Activated CD4-positive, alpha-beta T cell treated with anti-CD3 and anti-CD28 coated beads for 4 hours (primary cell): ENCODE data around the gene ERN1.
"Not testable (repeated sequence)": the region's sequence is repeated elsewhere in the genome, so short reads cannot be mapped to it uniquely, and the experiment has no call there.

Source experiments
- DNase-seq, 2 donors: peaks; one replicate each; pipeline ENCODE4 v3.0.0-alpha.2; 2020

The ERN1 gene

DNA sequence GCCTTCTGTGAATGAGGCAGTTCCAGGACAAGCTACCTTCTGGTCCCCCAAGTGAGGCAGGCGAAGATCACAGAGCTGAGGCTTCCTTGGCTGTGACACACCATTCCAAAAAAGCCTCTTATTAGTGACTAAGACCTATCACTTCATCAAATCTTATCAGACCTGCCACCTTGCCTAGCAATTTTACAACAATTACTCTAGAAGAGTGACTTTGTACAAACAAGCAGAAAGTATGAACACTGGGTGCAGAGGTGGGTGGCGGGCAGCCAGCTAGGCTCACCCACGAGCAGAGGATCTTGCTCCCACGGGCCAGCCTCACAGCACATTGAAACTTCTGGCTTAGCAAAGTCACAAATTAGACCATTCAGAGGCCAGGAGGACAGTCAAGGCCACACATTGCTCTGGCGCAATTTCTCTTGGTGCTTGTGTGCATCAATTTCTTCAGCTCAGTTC, 107.3 kb downstream of the ERN1 start:
- DNase-seq = no peak

- peak; percentile 87 for DNase-seq
These were observed 109.7 kb downstream of the ERN1 start, which contains the start of gene ICAM2 for GRCh38 chr17:64020056-64020766. TSS of gene ICAM2 (minus strand) at chr17:64020633. CDS start at chr17:64006691, 13,942 bp downstream.

DNA sequence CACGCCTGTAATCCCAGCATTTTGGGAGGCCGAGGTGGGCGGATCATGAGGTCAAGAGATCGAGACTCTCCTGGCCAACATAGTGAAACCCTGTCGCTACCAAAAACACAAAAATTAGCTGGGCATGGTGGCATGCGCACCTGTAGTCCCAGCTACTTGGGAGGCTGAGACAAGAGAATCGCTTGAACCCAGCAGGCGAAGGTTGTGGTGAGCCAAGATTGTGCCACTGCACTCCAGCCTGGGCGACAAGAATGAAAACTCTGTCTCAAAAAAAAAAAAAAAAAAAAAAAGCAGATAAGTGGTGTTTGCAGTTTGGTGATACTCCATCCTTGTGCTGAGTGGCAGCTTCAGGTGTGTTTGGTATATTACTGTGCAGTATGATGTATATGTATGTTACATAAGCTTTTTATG, 110.4 kb downstream of the ERN1 start:
- not testable (repeated sequence) for DNase-seq

- DNase-seq = no peak
These were observed 112.5 kb downstream of the ERN1 start for GRCh38 chr17:64017381-64017980.

DNA sequence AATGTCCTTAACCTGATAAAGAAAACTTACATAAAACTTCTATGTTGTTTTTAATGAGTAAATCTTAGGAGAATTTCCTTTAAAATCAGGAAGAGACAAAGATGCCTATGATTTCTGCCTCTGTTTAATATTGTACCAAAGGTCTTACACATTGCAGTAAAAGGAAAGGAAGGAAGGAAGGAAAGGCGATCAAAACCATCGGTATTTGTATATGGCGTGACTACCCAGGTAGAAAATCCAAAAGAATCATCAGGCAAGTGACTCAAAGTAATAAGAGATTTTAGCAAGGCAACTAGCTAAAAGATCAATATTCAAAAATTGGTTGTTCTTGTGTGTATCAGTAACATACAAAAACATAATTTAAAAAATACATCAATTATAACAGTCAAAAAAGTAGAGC, 113.0 kb downstream of the ERN1 start:
- no peak for DNase-seq

GRCh38 chr17:64016231-64016784, 113.6 kb downstream of the ERN1 start:
- DNase-seq = no peak

DNA sequence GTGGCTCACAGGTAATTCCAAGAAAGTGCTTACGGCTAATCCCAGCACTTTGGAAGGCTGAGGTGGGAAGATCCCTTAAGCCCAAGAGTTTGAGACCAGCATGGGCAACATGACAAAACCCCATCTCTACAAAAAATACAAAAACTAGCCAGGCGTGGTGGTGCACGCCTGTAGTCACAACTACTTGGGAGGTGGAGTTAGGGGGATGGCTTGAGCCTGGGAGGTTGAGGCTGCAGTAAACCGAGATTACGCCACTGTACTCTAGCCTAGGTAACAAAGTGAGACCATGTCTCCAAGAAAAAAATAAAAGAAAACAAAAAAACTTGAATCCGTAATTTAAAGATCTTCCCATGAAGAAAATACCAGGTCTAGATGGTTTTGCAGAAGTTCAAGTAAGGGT, 114.5 kb downstream of the ERN1 start:
- DNase-seq = no peak

DNA sequence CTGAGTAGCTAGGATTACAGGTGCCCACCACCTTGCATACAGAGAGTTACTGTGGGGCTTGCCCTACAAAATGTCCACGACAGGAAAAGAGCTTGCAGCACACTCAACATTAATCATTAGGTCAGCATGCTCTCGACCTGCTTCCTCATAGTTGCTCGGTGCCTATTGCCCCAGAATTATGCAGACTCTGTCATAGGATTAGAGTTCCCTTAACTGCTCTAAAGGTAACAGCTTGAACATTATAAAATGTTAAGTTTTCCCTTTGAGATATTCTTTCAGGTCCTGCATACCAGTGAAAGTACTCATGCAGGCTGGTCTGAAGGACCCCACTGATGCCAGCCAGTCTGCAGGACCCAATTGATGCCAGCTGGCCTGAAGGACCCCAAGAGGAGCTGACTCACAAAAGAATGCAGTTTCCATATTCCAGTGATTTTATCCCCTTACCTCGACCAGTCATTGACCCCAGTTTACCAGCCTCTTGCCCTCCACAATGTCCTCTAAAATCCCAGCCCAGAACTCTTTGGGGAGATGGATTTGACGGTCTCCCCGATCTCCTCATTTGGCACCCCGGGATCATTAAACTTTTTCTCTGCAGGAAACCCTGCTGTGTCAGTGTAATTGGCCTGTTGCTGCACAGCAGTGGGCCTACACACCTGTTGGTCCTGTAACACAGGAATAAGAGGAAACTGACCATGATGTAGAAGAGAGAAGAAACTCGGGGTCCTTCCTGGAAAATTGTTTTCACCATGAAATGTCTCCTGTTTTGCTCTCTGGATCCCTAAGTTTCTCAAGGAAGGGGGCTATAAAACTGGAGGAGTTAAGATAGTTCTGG, 120.2 kb downstream of the ERN1 start:
- DNase-seq = no peak

GRCh38 chr17:64008830-64009229, 121.1 kb downstream of the ERN1 start:
- DNase-seq = no peak

DNA sequence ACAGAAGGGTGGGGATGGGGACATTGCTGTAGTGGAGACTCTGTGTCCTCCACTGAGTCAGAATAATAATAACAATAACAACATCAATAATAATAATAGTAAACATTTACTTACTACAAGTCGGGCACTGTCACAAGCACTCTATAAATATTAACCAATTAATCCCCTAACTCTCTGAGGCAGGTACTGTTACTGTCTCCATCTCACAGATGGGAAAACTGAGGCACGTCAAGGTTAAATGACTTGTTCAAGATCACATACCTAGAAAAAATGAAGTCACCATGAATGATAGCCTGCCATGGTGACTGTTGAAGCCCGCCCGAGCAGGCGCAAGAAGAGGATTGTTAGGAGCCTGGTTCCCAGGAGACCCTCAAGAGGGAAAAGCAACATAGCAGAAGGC, 121.6 kb downstream of the ERN1 start:
- no peak for DNase-seq

GRCh38 chr17:64007838-64008282, 122.1 kb downstream of the ERN1 start:
- DNase-seq = no peak

- DNase-seq = not testable (repeated sequence)
These were observed 122.7 kb downstream of the ERN1 start for GRCh38 chr17:64007089-64007837.

DNA sequence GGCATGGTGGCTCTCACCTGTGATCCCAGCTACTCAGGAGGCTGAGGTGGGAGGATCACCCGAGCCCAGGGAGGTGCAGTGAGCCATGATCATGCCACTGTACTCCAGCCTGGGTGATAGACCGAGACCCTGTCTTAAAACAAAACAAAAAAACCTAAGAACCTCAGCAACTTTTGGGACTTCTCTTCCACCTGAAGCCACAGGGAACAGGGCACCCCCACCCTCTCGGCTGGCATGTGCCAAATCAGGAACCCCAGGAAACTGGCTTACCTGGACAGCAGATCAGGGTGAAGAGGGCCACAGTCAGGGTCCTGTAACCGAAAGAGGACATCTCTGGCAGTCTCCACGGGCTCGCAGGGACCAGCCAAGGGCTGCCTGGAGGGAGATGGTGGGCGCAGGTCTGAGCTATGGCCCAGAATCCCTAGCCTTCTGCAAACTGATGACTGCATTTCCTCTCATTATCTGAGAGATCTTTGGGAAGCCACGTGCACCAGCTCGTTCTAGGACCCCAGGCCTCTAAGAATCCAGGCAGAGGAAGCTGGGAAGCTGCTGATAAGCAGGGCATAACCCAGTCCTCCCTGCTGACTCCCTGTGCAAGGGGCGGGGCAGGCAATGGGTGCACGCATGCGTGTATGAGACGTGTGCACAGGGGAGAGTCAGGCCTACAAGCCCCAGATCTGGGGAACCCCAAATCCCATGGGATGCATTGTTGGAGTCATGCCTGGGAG, 123.4 kb downstream of the ERN1 start:
- no peak for DNase-seq

- DNase-seq = no peak
These were observed 124.2 kb downstream of the ERN1 start for GRCh38 chr17:64005734-64006167.

DNA sequence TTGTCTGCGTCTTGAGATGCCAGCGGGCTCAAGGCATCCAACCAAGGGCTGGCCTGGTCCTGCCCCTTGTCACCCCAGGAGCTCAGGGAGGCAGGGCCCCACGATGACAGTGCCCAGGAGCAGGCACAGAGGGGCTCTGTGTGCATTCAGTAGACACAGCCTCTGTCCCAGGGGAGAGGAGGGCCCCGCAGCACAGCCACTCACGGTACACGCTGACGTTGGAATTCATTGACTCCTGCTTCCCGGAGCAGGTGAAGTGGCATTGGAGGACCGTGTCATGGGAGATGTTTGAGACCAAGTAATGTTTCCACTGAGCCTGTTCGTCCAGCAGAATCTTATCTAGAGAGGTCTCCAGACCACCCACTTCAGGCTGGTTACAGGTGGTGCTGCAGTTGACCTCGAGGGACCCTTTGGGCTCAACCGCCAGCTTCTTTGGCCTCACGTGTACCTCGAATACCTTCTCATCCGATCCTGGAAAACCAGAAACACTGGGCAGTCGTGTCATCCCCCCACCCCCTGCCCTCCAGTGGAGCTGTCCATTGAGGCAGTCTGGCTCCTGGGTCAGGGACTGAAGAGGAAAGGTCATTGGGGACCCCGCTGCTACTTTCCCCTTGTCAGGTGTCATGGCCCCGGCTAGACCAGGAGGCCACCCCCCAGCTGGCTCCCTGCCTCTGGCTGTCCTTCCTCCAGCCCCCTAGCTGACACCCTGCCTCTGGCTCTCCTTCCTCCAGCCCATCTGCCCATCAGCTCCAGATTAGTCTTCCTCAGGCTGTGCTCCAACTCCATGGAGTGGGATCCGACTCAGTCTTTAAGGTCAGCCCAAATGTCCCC, 124.8 kb downstream of the ERN1 start:
- DNase-seq = no peak

- no peak for DNase-seq
These were observed 125.7 kb downstream of the ERN1 start for GRCh38 chr17:64004218-64004770.

DNA sequence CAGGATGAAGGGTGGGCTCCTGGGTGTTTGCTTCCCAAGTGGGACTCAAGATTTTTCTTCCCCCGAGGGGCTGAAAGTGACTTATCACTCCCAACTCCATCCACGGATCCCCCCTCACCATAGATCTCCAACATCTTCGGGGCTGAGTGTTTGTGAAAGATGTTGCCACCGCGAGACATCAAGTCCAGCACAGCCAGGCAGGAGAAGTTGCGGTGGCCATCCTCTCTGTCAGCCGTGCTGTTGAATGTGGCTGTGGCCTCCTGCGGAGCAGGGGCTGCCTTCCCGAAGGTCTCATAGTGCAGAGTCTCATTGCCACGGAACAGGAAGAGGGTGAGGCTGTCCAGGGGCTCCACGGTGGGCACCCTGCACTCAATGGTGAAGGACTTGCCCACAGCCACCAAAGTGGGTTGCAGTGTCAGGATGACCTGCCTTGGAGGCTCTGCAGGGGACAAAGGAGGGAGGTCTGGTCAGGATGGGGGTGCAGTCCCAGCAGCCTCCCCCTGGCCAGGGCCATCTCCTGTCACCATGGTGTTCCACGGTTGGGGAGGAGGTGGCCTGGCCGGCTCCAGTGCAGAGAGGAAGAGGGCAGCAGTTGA, 126.3 kb downstream of the ERN1 start:
- DNase-seq = no peak

DNA sequence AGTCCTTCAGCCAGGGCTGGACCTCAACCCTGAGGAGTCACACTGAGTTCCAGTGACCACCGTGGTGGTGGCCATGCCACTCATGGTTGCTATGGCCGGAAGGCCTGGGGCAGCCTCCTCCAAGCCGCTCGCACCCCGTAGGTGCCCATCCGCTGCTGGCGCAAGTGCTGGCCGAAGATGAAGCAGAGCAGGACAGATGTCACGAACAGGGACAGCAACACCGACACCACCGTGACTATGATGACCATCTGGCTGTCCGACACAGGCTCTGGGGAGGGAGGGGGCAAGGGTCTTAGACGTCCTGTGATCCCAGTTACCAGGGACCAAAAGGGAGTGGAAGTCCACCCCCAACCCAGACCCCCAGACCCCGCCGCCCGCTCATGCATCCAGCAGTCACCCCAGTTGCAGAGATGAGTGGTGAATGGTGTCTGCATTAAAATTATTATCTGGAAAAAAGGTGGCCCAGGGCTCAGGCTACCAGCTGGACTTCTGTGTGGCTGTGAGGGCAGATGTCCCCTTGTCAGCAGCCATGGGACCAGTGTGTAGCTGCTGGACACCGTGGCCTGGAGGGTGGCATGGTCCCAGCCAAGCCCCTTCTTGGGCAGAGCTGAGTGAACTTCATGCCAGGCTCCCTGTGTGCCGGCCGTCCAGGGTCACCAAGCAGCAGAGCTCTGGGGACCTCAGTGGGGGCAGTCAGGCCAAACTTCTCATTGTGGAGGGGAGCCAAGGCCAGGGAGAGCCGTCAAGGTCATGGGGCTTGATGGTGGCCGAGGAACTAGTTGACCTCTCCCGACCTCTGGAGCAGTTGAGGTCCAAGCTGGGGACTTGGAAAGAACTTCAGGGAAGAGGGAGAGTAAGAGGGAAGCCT, 127.1 kb downstream of the ERN1 start:
- DNase-seq = no peak
